GM19239 (cell line): Measurements from ENCODE around the gene HSPA8.
"Not testable (repeated sequence)": the region's sequence is repeated elsewhere in the genome, so short reads cannot be mapped to it uniquely, and the experiment has no call there.

Experiments
- DNase-seq: peaks from one replicate; pipeline ENCODE4 v3.0.0; 2011; ENCODE audit warnings: low spot score; ENCODE audit not compliant: insufficient read length
- FAIRE-seq: peaks from 2 replicates; lab custom pipeline; 2011; peaks lifted over from hg19 to GRCh38; lab: Jason Lieb, UNC

The HSPA8 gene

DNA sequence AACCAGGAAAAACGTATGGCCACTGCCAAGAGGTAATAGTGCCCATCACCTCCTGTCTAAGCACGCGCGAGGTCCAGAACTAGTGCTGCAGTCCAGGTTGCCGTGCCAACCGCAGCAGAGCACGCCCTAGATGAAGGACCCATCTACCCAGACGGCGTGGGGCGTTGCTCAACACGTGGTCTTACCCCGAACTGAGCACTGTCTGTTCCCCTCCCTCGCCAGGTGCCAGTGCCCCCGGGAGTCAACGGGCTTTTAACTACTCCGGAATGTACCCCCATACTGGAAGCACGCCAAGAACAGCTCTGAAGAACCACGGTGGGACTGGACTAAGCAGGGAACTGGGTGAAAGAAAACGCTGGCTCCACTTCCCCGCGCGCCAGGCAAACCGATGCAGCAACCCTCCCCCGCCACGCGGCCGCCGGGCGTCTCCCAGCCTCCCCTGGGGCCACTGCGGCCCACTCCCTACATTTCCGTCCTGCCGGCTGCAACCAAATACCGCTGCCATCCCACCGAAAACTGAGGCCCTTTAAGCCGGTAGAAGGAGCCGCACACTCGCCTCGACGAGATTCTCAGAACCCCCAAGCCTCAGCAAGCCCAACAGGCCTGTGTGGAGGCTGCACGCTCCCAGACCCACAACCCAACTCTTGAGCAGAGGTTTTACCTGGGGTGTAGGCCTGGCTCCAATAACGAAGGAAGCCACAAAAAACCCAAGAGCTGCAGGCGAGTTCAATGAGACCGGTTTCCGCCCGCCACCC lies at the start of gene HSPA8:
Gene HSPA8 (minus strand): TSS at position 734 of the 755 bp plus-strand sequence. CDS start 812 bp downstream, outside the sequence.
- no peak for DNase-seq

DNA sequence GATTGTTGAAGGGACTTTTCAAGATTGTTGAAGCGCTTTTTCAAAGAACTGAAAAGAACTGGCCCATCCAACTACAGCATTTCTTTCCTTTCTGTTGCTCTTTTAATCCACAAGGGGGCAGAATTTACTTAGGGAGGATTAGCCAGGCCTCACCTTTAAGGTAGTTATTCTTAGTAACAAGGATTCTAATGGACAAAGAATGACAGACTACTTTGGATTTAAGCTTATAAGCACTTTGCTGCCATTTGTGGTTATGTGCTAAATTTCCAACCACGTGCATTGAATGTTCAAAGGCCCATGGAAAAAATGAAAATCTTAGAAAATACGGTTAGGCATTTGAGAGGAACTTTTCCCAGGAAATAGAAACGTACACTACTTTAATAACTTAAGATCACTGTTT lies 49.5 kb upstream of the HSPA8 start:
- FAIRE-seq (peak; percentile 93), DNase-seq (peak; percentile 36)

More for the DNA sequence above, at the start of gene HSPA8:
- no peak for FAIRE-seq

DNA sequence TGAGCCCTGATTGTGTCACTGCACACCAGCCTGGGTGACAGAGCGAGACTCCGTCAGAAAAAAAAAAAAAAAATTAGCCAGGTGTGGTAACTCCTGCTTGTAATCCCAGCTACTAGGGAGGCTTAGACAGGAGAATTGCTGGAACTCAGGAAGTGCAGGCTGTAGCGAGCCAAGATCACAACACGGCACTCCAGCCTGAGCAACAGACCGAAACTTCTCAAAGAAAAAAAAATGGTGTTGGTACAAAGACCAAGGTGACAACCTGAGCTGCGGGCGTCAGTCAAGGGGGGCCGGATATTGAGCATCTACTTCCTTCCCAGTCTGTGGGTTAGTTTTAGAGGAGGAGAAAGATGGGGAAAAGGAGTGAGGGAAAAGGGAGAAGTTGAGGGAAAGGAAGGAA lies 48.5 kb upstream of the HSPA8 start:
- DNase-seq (no peak), FAIRE-seq (no peak)

DNA sequence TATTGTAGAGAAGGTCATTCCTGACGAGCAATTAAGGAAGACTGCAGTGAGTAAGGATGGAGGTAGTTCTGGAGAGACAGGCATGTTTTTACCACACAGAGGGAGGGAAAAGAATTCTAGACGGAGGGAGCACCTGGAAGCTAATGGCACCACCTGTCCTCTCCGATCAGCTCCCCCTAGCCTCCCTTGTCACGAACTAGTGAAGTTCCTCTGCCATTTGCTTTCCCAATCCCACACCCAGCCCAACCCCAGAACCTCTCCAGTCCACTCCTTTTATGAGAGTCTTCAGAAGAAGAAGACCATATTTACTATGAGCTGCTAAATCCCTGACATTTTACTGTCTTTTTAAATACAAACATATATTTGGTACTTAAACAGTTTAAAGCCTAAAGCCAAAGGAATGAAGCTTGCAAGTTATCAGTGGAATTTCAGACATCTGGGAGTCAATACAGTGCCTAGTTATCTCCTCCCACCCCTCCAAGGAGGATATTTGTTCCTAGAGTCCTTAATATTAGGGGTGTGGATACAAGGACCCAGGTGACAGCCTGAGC lies 46.1 kb upstream of the HSPA8 start:
- DNase-seq = no peak
- FAIRE-seq = no peak

DNA sequence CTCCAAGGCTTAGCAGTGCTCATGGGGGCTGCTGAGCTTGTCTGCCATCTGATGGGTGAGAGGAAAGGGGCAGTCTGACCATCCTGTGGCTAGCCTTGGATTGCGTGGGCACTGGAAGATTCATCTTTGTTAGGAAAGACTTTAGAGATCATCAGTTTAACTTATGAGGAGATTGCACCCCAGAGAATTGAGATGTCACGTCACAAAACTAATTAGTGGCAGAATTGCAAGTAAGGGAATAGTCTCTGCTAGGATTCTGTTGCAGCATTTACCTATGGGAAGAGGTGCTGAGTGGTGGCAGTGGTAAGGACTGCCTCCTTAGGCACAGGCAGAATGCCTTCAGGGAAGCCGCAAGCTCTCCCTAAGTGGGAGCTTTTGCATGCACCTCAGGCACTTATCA lies 42.8 kb upstream of the HSPA8 start:
- DNase-seq (no peak), FAIRE-seq (no peak)

DNA sequence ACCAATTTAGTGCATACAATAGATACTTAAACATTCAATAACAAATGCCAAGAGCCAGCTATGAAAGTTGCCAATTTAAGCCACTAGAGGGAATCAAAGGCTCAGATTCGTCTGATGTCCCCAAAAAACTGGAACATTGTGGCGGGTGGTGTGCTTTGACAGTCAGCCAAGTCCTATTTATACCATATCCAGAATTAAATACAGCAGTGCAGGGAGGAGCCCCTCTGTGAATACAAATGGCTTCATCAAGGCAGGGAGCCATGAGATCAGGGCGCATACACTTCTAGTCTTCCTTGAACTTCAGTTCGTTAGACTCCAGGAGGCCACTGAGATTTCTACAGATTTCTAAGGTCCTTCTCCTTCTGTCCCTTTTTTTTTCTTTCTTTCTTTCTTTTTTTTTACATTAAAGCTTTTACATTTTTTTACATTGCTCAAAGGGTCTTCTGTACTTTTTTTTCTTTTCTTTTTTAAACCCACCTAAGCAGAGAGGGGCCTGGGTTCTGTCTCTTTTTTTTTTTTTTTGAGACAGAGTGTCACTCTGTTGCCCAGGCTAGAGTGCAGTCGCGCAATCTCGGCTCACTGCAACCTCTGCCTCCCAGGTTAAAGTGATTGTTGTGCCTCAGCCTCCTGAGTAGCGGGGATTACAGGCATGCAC lies 41.5 kb upstream of the HSPA8 start:
- no peak for FAIRE-seq
- no peak for DNase-seq

DNA sequence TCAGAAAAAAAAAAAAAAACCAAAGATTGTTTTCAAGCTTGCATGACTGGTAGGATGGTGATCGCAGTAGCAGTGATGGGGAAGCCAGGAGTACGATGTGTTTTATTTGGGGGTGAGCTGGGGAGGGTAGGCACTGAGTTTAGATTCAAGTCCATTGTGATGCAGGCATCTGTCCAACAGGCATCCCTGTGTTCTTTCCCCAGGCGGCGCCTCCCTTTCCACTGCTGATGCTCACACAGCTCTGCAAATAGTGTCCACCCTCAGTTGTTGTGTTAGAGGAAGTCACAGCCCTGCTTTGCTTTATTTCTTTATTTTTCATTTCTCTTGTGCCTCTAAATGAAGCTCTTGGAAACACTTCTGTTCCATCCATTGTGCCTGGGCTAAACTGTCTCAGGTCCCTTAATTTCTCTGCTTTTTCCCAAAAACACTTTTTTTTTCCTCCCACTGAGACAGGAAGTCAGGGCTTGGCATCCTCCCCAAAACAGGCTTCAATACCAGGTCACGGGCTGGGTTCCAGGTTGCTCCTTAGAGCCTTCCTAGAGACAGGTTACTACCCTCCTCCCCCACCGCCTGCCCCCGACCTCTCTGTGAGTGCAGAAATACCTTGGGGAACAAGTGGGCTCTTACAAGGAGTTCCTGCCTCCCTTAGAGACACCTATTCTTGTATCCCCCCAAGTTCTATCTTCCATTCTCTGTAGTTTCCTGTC lies 38.6 kb upstream of the HSPA8 start:
- DNase-seq = no peak

DNA sequence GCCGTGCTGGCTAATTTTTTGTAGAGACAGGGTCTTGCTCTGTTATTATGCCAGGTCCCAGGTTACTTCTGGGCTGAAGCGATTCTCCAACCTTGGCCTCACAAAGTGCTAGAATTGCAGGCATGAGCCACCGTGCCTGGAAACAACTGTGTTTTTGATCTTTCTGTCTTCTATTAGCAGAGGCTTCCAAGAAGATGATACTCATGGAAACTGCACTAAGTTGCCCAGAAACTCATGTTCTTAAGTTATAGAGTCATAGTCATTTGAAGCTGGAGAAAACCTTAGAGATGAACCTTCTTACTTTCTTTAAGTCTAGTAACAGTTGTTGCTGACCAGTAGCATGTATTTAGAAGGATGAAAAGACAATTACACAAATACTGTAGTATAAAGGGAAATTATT lies 37.1 kb upstream of the HSPA8 start:
- FAIRE-seq (no peak), DNase-seq (no peak)

More for the DNA sequence above, 38.6 kb upstream of the HSPA8 start:
- no peak for FAIRE-seq

DNA sequence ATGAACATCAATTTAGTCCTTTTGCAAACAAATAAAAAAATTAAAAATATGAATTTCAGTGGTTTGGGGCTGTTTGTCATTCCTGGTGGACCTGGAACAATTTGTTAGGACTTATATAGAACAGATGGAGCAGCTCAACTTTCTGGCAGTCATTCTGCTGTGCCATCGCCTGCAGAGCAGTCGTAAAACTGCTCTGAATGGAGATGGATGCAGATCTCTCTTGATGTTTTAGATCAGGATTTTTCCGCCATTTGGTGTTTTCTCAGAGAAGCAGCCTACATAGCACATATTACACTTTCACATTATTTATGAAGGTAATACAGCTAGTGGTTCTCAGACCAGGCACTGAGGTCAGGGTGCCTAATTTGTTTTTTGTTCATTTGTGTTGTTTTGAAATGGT lies 31.8 kb upstream of the HSPA8 start:
- FAIRE-seq (no peak), DNase-seq (no peak)

DNA sequence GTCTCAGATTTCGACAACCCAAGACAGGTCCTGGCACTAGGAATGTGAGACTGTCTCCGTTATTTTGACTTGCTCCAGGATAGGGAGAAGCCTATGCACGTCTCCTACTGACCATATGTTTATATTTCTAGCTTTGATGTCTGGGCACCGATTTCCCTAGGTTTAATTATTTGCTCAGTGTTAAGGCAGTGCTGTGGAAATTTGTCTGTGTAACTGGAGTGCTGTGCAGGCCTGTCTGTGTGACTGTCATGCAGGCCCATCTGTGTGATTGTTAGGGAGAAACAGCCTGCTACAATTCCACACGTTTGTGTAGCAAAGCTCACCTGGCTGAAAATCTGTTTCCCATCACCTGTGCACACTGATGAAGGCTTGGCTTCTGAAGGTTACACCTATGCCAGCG lies 29.6 kb upstream of the HSPA8 start:
- FAIRE-seq = no peak
- no peak for DNase-seq

DNA sequence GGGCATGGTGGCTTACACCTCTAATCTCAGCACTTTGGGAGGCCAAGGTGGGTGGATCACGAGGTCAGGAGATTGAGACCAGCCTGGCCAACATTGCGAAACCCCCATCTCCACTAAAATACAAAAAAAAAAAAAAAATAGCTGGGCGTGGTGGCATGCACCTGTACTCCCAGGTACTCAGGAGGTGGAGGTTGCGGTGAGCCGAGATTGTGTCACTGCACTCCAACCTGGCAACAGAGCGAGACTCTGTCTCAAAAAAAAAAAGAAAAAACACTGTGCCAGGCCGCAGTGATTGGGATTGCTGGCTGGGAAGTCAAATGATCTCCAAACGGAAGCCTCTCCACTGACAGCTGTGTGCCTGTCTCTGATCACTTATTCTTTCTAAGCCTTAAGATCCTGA lies 28.2 kb upstream of the HSPA8 start:
- FAIRE-seq, DNase-seq: not testable (repeated sequence)

DNA sequence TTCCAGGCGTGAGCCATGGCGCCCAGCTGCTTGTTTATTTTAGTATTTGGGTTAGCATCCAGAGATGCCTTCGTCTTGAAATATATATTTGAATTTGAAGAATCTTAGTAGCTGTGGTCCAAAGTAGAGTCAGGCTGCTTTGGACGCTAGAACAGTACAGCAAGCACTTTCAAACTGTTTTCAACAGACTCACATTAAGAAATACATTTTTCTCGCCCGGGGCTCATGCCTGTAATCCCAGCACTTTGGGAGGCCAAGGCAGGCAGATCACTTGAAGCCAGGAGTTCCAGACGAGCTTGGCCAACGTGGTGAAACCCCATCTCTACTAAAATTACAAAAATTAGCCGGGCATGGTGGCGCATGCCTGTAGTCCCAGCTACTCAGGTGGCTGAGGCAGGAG lies 27.0 kb upstream of the HSPA8 start:
- not testable (repeated sequence) for FAIRE-seq, DNase-seq

DNA sequence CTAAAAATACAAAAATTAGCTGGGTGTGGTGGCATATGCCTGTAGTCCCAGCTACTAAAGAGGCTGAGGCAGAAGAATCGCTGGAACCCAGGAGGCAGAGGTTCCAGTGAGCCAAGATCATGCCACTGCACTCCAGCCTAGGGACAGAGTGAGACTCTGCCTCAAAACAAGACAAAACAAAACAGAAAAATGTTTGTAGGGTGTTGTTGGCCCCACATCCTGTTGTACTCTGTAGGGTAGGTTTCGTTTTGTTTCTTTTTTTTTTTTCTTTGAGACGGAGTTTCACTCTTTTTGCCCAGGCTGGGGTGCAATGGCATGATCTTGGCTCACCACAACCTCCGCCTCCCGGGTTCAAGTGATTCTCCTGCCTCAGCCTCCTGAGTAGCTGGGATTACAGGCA lies 25.7 kb upstream of the HSPA8 start:
- DNase-seq = not testable (repeated sequence)
- FAIRE-seq = peak; percentile 71

DNA sequence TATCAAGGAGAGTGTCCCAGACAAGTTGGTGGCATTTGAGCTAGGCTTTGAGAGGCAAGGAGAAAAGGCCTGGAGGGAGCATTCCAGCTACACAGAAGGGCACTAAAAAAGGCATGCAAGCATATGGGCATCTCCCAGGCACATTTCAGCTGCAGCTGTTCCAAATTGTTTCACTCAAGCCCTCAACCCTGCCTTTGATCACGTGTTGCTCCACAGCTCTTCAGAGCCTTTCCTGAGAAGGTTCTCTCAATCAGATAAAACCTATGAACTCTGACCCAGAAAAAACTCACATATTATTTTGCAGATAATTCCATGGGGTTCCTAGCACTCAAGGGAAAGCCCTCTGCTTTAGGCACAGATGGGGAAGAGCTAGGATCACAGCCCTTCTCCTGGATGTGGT lies 24.4 kb upstream of the HSPA8 start:
- DNase-seq (no peak), FAIRE-seq (no peak)

DNA sequence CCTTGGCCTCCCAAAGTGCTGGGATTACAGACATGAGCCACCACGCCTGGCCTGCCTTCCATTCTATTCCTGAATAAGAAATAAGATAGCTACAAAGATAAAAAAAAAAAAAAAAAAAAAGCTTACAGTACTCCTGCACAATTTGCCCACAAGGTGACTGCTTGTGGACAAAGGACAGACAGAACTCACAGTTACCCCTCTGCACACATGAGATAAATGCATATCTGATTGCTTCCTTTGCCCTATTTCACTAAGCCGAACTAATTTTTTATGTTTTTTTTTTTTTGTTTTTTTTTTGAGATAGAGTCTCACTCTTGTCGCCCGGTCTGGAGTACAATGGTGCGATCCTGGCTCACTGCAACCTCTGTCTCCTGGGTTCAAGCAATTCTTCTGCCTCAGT lies 23.6 kb upstream of the HSPA8 start:
- no peak for FAIRE-seq

DNA sequence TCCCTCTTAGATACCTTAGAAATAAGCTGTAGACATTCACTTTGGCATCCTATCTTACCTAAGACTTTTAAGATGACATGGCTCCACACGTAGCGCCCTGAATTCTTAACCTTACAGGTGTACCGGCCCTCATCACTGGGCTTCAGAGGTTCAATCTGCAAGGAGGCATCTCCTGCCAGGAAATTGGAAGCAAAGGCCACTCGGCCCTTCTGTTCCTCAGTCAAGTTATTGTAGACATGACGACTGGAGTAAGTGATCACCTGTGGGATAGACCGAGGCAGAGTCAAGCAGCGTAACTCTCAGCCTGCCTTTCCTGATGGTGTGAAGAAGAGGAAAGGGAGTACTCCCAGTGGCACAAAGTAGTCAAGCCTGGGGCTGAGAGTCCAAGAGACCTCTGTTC lies 22.5 kb upstream of the HSPA8 start:
- no peak for FAIRE-seq
- no peak for DNase-seq

More for the DNA sequence above, 23.6 kb upstream of the HSPA8 start:
- no peak for DNase-seq

DNA sequence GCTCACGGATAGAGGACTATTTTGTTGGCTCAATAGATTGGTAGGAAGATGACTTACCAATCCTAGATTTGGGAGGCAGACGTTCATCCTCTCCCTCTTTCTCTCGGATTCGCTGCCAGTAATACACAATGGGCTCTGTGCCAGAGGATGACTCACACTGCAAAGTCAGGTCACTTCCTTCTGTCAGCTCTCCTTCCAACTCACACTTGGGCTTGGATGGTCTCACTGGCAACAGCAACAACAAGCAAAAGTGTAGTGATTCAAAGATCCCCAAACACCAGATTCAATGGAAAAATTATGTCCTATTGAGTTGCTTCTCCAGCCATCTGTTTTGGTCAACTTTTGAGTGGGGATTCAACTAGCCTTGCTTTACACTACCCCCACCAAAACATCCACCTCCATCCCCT lies 21.7 kb upstream of the HSPA8 start:
- no peak for FAIRE-seq
- DNase-seq = no peak

DNA sequence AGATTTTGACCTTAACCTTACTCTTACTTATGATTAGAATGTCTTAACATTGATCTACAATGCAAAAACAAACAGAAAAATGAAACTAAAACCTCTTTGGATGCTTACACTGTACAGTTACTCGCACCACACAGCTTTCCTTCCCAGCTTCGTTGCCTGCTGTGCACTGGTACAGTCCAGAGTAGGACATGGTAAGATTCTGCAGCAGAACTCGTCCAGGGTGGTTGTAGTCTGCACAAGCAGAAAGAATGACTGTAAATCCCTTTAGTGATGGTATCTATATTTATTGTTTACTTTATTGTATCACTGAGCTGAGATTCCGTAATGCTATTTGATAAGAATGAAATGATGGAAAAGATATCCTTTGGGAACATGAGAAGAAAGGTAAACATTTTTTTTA lies 21.0 kb upstream of the HSPA8 start:
- DNase-seq (no peak), FAIRE-seq (no peak)

DNA sequence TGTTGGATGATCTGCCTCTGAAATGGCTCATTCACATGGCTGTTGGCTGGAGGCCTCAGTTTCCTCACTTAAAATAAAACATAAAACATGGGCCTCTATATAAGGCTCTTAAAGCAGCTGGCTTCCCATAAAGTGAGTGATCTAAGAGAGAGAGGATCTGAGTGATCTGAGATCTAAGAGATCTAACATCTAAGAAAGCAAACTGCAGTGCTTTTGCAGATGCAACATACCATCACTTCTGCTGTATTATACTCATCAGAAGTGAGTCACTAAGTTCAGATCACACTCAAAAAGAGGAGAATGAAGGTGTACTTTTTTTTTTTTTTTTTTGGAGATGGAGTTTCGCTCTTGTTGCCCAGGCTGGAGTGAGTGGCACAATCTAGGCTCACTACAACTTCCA lies 18.1 kb upstream of the HSPA8 start:
- no peak for FAIRE-seq
- DNase-seq = no peak

DNA sequence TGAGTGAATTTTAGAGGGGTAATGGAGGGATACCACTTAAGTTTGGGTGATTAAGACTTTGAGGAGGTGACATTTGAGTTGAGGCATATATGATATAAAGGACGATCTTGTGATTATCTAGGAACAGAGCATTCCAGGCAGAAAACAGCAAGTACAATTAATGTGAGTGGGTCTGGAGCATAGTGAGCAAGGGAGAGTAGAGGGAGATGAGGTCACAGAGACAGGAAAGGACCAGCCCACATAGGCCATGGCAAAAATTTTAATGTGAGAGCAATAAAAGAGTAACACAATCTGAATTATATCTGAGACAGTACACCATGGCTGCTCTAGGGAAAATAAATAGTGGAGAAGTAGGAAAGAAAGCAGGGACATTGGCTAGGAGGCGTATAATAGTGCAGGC lies 14.5 kb upstream of the HSPA8 start:
- DNase-seq (no peak), FAIRE-seq (no peak)
